GM23248 (cell line): ENCODE data around the gene ERFL. TPM values are rescaled to one million over a fixed set of nuclear protein-coding genes. Genes with fewer than 3 reads are reported as not detected.

Source experiments
- DNase-seq: peaks from one replicate; pipeline ENCODE4 v3.0.0-alpha.2; 2015
- H2AFZ ChIP-seq: fragments of 200-600 bp; sonication (generic); 2 replicates; pipeline ENCODE4 v1.6.1; 2016; ENCODE audit warnings: antibody characterized with exemption
- H3F3A ChIP-seq: fragments of 200-600 bp; sonication (generic); 2 replicates; pipeline ENCODE4 v1.6.1; 2016; ENCODE audit warnings: mild to moderate bottlenecking, antibody characterized with exemption, mixed run types; ENCODE audit not compliant: insufficient read depth
- H3K27ac ChIP-seq: fragments of 200-600 bp; sonication (generic); 2 replicates; pipeline ENCODE4 v1.5.1; 2016; ENCODE audit warnings: mild to moderate bottlenecking
- H3K27me3 ChIP-seq: fragments of 200-600 bp; sonication (generic); replicated peaks from 2 replicates; pipeline ENCODE4 v1.6.1; 2016; ENCODE audit warnings: mild to moderate bottlenecking; ENCODE audit not compliant: insufficient read depth
- H3K36me3 ChIP-seq: fragments of 200-600 bp; sonication (generic); 2 replicates; pipeline ENCODE4 v1.6.1; 2016; ENCODE audit warnings: low read depth, mild to moderate bottlenecking
- H3K4me1 ChIP-seq: fragments of 200-600 bp; sonication (generic); 2 replicates; pipeline ENCODE4 v1.6.1; 2016; ENCODE audit warnings: mild to moderate bottlenecking; ENCODE audit not compliant: insufficient read depth
- H3K4me2 ChIP-seq: fragments of 200-600 bp; sonication (generic); one replicate; pipeline ENCODE4 v1.6.1; 2016; ENCODE audit warnings: mild to moderate bottlenecking; ENCODE audit not compliant: unreplicated experiment
- H3K4me3 ChIP-seq: fragments of 200-600 bp; sonication (generic); 2 replicates; pipeline ENCODE4 v1.5.1; 2016; ENCODE audit warnings: mild to moderate bottlenecking
- H3K79me2 ChIP-seq: fragments of 200-600 bp; sonication (generic); 2 replicates; pipeline ENCODE4 v1.6.1; 2016; ENCODE audit warnings: mild to moderate bottlenecking; ENCODE audit not compliant: insufficient read depth
- H3K9ac ChIP-seq: fragments of 200-600 bp; sonication (generic); 2 replicates; pipeline ENCODE4 v1.6.1; 2016; ENCODE audit warnings: mild to moderate bottlenecking
- H3K9me2 ChIP-seq: fragments of 200-600 bp; sonication (generic); 2 replicates; pipeline ENCODE4 v1.6.1; 2016; ENCODE audit warnings: mixed run types, mild to moderate bottlenecking, moderate library complexity; ENCODE audit not compliant: insufficient read depth
- H3K9me3 ChIP-seq: fragments of 200-600 bp; sonication (generic); one replicate; pipeline ENCODE4 v1.6.1; 2017; ENCODE audit warnings: low read depth
- H4K20me1 ChIP-seq: fragments of 200-600 bp; sonication (generic); 2 replicates; pipeline ENCODE4 v1.6.0; 2016; ENCODE audit not compliant: insufficient read depth
- EZH2 ChIP-seq: fragments of 200-600 bp; sonication (generic); IDR thresholded peaks from 2 replicates; pipeline ENCODE4 v1.6.1; 2018; ENCODE audit warnings: antibody characterized with exemption, mild to moderate bottlenecking; ENCODE audit not compliant: insufficient read depth, poor library complexity, severe bottlenecking
- EZH2phosphoT487 ChIP-seq: fragments of 200-600 bp; sonication (generic); IDR thresholded peaks from 2 replicates; pipeline ENCODE4 v1.6.1; 2018; ENCODE audit warnings: antibody characterized with exemption, moderate library complexity, mild to moderate bottlenecking, low read depth; ENCODE audit not compliant: insufficient read depth
- WGBS, 2 experiments: methylation state at CpG; one replicate each; pipeline ENCODE4 v1.1.6; 2015 to 2017; ENCODE audit warnings: low lambda C conversion rate in 2 of 2, low coverage in 1 of 2; ENCODE audit errors: missing lambda C conversion rate in 2 of 2; 5-methylcytosine and 5-hydroxymethylcytosine counted together
- in situ Hi-C: fragments of 300-500 bp; cut with MboI; formaldehyde crosslinking; loops from 2 replicates; pipeline ENCODE4 v1.15.0; 2020
- polyA plus RNA-seq: library from polyadenylated mRNA; unstranded; fragments of >200 nt; fragmentation: Nextera tagmentation; extraction: Ambion mirVana; gene quantifications from 2 replicates; pipeline ENCODE4 v1.2.1, GENCODE V29; 2016
- total RNA-seq: library from RNA; depleted of rRNA; stranded (reverse); fragments of >200 nt; shearing (Covaris generic); gene quantifications from 2 replicates; pipeline ENCODE4 v1.2.3, GENCODE V29; 2014; rRNA removed

The ERFL gene
- total RNA-seq (not detected in 2 replicates), polyA plus RNA-seq (not detected in 2 replicates)

DNA sequence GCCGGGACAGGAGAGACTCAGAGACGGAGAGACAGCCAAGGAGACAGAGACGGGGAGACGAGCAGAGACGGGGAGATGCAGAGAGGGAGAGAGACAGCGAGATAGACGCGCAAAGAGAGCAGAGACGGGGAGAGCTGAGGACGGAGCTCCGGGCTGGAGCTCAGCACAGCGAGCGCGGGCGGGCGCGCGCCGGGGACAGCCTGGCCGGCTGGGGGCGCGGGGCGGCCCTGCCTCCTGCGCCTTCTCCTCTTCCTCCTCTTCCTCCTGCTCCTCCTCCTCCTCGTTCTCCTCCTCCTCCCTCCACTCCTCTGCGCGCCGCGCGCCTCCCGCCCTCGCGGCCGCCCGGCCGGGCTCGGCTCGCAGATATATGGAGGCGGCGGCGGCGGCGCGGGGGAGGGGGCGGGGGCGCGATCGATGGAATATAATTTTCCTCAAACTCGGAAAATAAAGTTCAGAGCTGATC, at the start of gene ERFL:
Gene ERFL, minus strand, starts transcription at position 229 of the 463 bp plus-strand sequence. CDS start 15,530 bp downstream, outside the sequence.
- no peaks in the 10 kb centered on the region for H3K36me3 ChIP-seq
- 0 to 2% methylated on average over 18 to 44 of the region's 49 CpGs for WGBS, 2 experiments
- in situ Hi-C loops = no loop called here

GRCh38 chr19:41977916-41978315, 49.7 kb upstream of the ERFL start:
- no peak overlapping the region for H3K27ac ChIP-seq
- no peaks in the 10 kb centered on the region for H3K9me3 ChIP-seq
- H3K79me2 ChIP-seq = no peaks in the 10 kb centered on the region
- no peaks in the 10 kb centered on the region for H4K20me1 ChIP-seq
- H3K4me2 ChIP-seq = no peak overlapping the region
- H3K36me3 ChIP-seq = no peaks in the 10 kb centered on the region
- no peak for TF ChIP-seq EZH2phosphoT487
- TF ChIP-seq EZH2 = no peak
- H3K4me3 ChIP-seq = no peak overlapping the region
- no peaks in the 10 kb centered on the region for H3F3A ChIP-seq
- H3K9me2 ChIP-seq = no peaks in the 10 kb centered on the region
- in situ Hi-C loops = no loop called here
- H3K4me1 ChIP-seq = no peaks in the 10 kb centered on the region
- H3K9ac ChIP-seq = no peak overlapping the region
- no peaks in the 10 kb centered on the region; the same call in 1 of the 2 replicates for H3K27me3 ChIP-seq
- 71 to 75% methylated on average over 19 to 22 of the region's 22 CpGs for WGBS, 2 experiments
- H2AFZ ChIP-seq = no peak overlapping the region
- no peak for DNase-seq

More for the DNA sequence above, at the start of gene ERFL:
- Histone ChIP-seq H3K4me2 (peak within 1 kb of the TSS; percentile 88), H3K9me3 (no peaks in the 10 kb centered on the region), H3K4me3 (peak within 1 kb of the TSS; percentile 77), H4K20me1 (no peaks in the 10 kb centered on the region), H3F3A (no peaks in the 10 kb centered on the region), H3K27me3 (peaks cover 81% of the 10 kb centered on the region), H3K9me2 (no peaks in the 10 kb centered on the region), H3K79me2 (no peaks in the 10 kb centered on the region), H3K27ac (no peak within 1 kb of the TSS), H2AFZ (peak within 1 kb of the TSS; percentile 59), H3K4me1 (no peaks in the 10 kb centered on the region), H3K9ac (peak within 1 kb of the TSS; percentile 28; the same call in 1 of the 2 replicates)
- DNase-seq = peak; percentile 51
- TF ChIP-seq EZH2phosphoT487 (no peak; the same call in 1 of the 2 replicates), EZH2 (peak; percentile 16)

- Histone ChIP-seq H3K27me3 (no peaks in the 10 kb centered on the region; the same call in 1 of the 2 replicates), H3K27ac (no peak overlapping the region), H3K4me2 (no peak overlapping the region), H3K9me2 (no peaks in the 10 kb centered on the region), H3F3A (no peaks in the 10 kb centered on the region), H4K20me1 (no peaks in the 10 kb centered on the region), H3K36me3 (no peaks in the 10 kb centered on the region), H3K9ac (no peak overlapping the region), H3K79me2 (no peaks in the 10 kb centered on the region), H3K9me3 (no peaks in the 10 kb centered on the region), H2AFZ (no peak overlapping the region), H3K4me3 (no peak overlapping the region), H3K4me1 (no peaks in the 10 kb centered on the region)
- in situ Hi-C loops = no loop called here
- 67 to 72% methylated on average over 8 of the region's 8 CpGs for WGBS, 2 experiments
- no peak for TF ChIP-seq EZH2
- TF ChIP-seq EZH2phosphoT487 = no peak
- no peak for DNase-seq
Observed at GRCh38 chr19:41974652-41975051, 46.4 kb upstream of the ERFL start.

DNA sequence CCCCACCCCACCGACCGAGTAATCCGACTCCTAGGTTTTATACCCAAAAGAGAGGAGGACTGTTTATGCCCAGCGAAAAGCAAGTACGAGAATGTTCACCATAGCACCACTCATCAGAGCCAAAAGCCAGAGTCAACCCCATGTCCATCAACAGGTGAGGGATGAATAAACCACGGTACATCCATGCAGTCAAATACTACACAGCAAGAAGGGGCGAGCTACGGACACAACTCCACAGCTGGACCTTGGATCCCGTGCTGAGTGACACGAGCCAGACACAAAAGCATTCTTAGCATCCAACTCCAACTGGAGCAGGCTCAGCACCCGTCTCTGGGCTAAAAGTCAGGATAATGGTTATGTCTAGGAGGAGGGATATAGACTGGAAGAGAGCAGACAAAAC, 43.1 kb upstream of the ERFL start:
- TF ChIP-seq EZH2 (no peak), EZH2phosphoT487 (no peak)
- no peaks in the 10 kb centered on the region; the same call in 1 of the 2 replicates for H3K27me3 ChIP-seq
- WGBS, 2 experiments = 54 to 62% methylated on average over 11 of the region's 11 CpGs
- no peak overlapping the region for H3K9ac ChIP-seq
- H3K4me1 ChIP-seq = no peaks in the 10 kb centered on the region
- H3K9me3 ChIP-seq = no peaks in the 10 kb centered on the region
- H3K36me3 ChIP-seq = no peaks in the 10 kb centered on the region
- no peak for DNase-seq
- no peak overlapping the region for H3K4me2 ChIP-seq
- no peak overlapping the region for H3K4me3 ChIP-seq
- H2AFZ ChIP-seq = no peak overlapping the region
- H3K79me2 ChIP-seq = no peaks in the 10 kb centered on the region
- no peaks in the 10 kb centered on the region for H4K20me1 ChIP-seq
- in situ Hi-C loops = no loop called here
- H3K9me2 ChIP-seq = no peaks in the 10 kb centered on the region
- H3F3A ChIP-seq = no peaks in the 10 kb centered on the region
- H3K27ac ChIP-seq = no peak overlapping the region
